T-helper 2 cell treated with Interferon-gamma antibody and Interleukin-4, amounts not matched to agents 100 ng/mL and 5 ng/mL, for 36 hours (primary cell): ENCODE measurements around the gene MTERF2. TPM values are rescaled to one million over a fixed set of nuclear protein-coding genes. Genes with fewer than 3 reads are reported as not detected.

Experiments used
- intact Hi-C: fragments of 100-400 bp; cut with micrococcal nuclease; formaldehyde crosslinking; loops from one replicate; pipeline ENCODE4 v1.15.1; 2023
- total RNA-seq: library from RNA; stranded (reverse); gene quantifications from 2 replicates; pipeline ENCODE4 v1.2.3, GENCODE V29; 2022

The MTERF2 gene
- total RNA-seq, 1 donor from 2014 or later, result 4.2 TPM

GRCh38 chr12:106994579-106995220, 7.8 kb upstream of the MTERF2 start:
- intact Hi-C loops, result no loop called here

- intact Hi-C loops, result loop anchor here (1.0 to 2.0 kb wide), 3 partner anchors 32 to 214 kb away; partner anchors contain the start of genes CRY1 and RIC8B
These were observed 900 bp upstream of the MTERF2 start for GRCh38 chr12:106987846-106988245.

DNA sequence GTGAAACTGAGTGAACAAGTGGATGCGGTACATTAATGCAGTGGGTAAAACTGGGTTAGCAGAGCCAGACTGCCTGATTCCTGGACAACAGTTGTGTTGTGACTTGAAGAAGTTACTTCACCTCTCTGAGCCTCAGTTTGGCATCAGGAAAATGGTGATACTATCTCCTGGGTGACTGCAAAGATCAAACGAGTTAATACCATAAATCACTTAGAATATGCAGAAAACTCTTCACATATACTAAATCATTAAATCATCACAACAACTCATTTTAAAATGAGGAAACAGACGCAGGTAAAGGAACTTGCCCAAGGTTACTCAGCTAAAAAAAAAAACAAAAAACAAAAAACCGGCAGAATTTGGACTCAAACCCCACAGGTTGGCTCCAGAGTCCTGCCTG, 811 bp downstream of the MTERF2 start:
- intact Hi-C loops, result loop anchor here (2.0 kb wide), 1 partner anchor 107 kb away; the partner anchor contains the start of gene CRY1

GRCh38 chr12:106985479-106985878, 1.5 kb downstream of the MTERF2 start:
- intact Hi-C loops, result no loop called here

DNA sequence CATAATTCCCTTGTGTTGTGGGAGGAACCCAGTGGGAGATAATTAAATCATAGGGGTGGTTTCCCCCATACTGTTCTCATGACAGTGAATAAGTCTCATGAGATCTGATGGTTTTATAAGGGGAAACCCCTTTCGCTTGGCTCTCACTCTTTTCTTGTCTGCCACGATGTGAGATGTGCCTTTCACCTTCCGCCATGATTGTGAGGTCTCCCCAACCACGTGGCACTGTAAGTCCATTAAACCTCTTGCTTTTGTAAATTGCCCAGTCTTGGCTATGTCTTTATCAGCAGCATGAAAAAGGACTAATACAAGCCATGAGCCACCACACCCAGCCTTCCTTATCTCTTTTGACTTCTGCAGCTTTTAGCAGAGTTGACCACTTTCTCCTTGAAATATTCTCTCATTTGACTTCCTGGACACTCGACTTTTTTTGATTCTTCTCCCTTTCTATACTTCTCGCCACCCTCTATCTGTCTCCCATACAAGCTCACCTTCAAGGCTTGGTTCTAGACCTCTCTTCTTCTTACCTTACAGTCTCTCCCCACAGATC, 2.3 kb downstream of the MTERF2 start:
- intact Hi-C loops, result no loop called here

GRCh38 chr12:106982229-106982628, 4.7 kb downstream of the MTERF2 start:
- intact Hi-C loops, result no loop called here

DNA sequence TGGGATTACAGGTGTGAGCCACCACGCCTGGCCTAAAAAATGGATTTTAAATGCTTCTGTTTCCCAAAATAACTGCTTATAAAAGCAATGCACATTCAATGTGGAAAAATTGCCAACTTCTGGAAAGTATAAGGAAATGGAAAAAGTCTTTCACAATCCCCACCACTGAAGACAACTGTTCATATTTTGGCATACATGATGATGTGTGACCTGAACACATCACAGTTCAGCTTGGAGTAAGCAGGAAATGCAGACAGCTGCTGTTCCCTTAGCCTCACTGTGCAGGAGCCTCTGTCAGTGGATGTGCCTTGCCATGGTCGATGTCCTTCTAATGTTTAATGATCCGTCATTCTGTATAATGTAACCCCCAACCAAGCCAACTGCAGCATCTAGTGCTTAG, 5.2 kb downstream of the MTERF2 start:
- intact Hi-C loops, result no loop called here

DNA sequence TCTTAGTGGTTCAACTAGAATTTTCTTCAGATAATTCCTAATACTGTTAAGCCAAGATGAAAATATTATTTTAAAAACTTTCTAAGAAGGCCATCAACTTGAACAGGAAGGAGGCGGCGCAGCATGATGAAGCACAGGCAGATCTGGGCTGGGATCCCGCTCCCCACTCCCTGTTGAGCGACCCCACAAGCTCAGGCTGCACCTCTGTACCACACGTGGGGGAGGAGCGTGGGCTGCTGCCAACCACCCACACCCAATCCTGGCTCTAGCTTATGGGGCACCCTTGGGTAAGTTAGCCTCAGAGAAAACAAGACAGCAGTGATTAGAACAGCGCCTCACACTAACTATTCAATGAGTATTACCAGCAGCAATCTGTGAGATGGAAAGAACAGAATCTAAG, 6.0 kb downstream of the MTERF2 start:
- intact Hi-C loops, result no loop called here

DNA sequence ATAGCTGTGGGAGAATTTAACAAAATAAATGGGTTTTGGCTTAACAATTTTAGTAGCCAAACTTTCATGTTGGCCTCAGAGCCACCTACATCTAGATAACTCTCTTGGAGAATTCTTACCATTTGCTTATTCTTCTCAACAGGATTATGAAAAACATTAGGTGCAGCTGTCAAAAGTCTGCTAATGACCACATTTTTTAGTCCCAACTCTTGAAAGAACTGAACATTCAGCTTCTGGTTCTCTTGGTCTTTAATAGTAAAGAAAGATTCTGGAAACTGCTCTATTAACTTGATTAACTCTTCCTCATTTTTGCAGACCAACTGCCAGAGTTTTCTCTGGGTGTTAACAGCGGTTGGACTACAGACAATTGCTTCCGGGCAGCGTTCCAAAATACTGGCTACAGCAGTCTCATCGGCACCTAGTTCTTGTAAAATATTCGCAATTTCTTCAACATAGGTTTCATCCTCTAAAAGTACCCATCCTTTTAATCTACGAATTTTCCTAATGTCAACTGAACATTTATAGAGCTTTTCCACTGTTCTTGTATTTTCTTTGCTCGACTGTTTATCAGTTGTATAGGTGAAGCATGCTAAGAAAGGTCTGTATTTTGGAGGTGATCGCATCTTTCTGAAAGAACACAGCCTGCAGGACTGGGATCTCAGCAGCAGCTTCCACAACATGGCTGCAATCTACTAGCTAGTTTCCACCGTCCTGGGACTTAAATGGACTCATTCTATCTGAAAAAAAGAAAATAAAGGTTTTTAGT, 8.7 kb downstream of the MTERF2 start:
- intact Hi-C loops, result no loop called here

DNA sequence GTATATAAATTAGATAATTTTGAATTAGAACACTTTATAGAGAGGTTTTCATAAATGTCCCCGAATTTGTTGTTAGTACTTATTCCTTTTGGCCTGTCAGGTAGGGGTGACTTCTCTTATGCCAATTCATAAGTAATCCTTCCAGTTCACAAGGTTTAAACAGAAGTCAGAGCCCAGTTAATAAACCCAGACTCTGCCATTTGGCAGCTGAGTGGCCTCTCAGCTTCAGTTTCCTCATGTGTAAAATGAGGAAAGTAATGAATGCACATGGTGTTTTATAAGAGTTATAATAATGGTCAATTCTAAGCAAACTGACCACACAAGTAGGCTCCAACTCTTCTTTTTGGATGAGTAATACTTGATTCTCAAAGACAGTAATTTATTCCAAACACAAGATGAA, 10.3 kb downstream of the MTERF2 start:
- intact Hi-C loops, result no loop called here

- intact Hi-C loops, result no loop called here
These were observed 10.8 kb downstream of the MTERF2 start for GRCh38 chr12:106975993-106976658.

DNA sequence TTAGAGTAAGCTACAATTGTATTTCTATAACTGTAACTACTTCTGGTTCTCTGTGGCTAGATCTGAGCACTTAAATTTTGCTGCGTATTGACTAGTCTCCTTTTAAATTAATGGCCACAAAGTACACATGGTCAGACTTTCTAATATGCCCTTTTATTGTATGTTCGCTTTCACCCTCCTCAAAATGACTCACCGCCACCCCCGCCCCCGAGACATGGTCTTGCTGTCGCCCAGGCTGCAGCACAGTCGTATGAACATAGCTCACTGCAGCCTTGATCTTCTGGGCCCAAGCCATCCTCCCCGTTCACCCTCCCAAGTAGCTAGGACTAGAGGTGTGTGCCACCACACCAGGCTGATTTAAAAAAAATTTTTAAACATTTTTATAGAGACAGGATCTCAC, 11.8 kb downstream of the MTERF2 start:
- intact Hi-C loops, result no loop called here

GRCh38 chr12:106974511-106974910, 12.4 kb downstream of the MTERF2 start:
- intact Hi-C loops, result no loop called here

GRCh38 chr12:106973545-106973944, 13.4 kb downstream of the MTERF2 start:
- intact Hi-C loops, result no loop called here

- intact Hi-C loops, result no loop called here
These were observed 15.9 kb downstream of the MTERF2 start for GRCh38 chr12:106971065-106971464.

DNA sequence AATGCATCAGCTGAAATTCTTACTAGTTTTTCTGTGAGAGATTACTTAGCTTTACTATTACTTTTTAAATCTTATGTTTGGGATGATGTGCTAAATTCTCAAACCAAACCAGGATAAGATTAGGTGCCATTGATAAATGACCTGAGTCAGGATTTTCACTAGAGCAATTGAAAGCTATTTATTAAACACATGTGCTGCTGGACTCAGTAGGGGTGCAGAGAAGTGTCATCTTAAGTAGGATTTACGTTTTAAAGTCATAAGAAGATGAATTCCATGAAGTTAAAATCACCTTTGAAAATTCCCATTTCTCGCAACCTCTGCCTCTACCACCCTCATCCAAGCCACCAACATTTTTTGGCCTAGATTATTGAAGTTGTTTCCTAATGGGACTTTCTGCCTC, 22.4 kb downstream of the MTERF2 start:
- intact Hi-C loops, result no loop called here

DNA sequence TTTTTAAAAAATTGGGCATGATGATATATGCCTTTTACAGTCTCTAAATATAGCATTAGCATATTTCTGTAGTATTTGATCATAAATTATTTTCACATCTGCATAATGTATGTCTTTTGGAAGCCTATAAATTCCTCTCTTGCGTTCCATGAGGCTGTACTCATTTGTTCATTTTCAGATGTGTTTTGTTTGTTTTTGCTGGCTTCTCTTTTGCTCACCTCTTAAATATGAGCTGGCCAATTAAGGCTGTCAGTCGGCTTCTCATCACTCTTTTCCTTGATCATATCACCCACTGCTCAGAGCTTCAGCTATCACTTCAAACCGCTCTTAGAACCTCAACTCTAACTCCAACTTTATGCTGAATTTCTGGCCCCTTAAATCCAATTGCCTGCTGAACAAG, 24.7 kb downstream of the MTERF2 start:
- intact Hi-C loops, result no loop called here

GRCh38 chr12:106960443-106960842, 26.5 kb downstream of the MTERF2 start:
- intact Hi-C loops, result no loop called here

DNA sequence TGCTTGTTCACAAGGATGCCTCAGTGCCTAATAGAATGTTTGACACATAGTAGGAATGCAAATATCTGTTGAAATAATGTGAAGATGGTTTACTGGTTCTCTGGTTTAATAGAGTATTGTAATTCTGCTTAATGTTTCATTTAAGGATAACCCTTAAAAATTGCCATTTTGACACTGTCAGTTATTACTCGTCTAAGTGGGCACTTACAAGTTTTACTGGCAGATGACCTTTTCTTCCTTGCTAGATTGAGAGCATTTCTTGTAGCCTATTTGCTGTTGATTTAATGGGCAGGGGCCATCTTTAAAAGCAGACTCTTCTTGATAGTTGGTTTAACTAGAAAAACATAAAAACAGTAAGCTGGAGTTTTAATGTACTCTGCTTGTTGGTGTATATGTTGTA, 29.4 kb downstream of the MTERF2 start:
- intact Hi-C loops, result loop anchor here (1.0 to 2.0 kb wide), 2 partner anchors 363 to 655 kb away; partner anchors contain the start of gene TCP11L2

GRCh38 chr12:106956048-106956578, 30.8 kb downstream of the MTERF2 start:
- intact Hi-C loops, result loop anchor here (1.0 to 2.0 kb wide), 2 partner anchors 31 to 653 kb away; partner anchors contain the start of genes MTERF2 and TCP11L2

DNA sequence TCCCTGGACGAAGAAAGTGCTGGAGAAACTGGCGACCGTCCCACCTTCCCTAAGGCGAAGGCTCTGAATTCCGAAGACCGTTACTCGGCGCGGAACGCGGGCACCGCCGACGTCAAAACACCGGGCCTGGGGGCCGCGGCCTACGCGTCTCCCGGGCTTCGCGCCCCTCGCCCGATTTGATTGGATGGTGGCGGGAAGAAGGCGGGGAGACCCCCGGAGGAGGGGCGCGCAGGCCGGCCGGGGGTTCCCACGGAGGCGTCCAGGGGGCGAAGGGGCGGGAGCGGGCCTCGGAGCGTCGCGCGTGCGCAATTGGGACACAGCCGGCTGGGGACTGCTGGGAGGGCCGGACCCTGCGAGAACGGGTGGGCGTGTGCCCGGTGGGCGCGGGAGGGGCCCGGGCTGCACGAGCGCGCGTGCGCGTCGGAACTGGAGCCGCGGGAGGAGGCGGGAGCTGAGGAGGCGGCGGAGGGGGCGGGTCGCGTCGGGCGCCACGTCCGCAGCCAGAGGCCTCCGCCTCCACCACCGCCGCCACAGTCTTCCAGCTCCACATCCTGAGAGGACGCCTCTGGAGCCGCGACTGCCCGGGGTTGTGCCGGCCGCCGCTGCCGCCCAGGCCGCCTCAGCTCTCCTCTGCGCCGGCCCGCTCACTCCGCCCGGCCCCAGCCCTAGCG, 31.4 kb downstream of the MTERF2 start, which contains the start of gene TMEM263:
TSS of gene TMEM263 (plus strand) at position 531 of the 671 bp plus-strand sequence. CDS start 11,210 bp downstream, outside the sequence.
- intact Hi-C loops, result loop anchor here (1.0 to 2.0 kb wide), 5 partner anchors 32 to 653 kb away; partner anchors contain the start of genes CRY1, MTERF2, POLR3B and RIC8B
